ENCODE measurements around the gene PODNL1.
"Not testable (repeated sequence)": the region's sequence is repeated elsewhere in the genome, so short reads cannot be mapped to it uniquely, and the experiment has no call there.

The PODNL1 gene

GRCh38 chr19:13973479-13973878, 35.3 kb upstream of the PODNL1 start:
- DNase-seq (ENCODE audit: low spot score) = not testable (repeated sequence)

- no peak for DNase-seq (ENCODE audit: low spot score)
Measured at GRCh38 chr19:13972368-13973155, 34.3 kb upstream of the PODNL1 start.

- DNase-seq (ENCODE audit: low spot score) = not testable (repeated sequence)
Measured at GRCh38 chr19:13971868-13972267, 33.7 kb upstream of the PODNL1 start.

- no peak for DNase-seq (ENCODE audit: low spot score)
Measured at GRCh38 chr19:13969897-13970296, 31.7 kb upstream of the PODNL1 start.

- no peak for DNase-seq (ENCODE audit: low spot score)
Measured at GRCh38 chr19:13968999-13969398, 30.8 kb upstream of the PODNL1 start.

- no peak for DNase-seq (ENCODE audit: low spot score)
Measured at GRCh38 chr19:13968383-13968935, 30.2 kb upstream of the PODNL1 start.

GRCh38 chr19:13967206-13967605, 29.0 kb upstream of the PODNL1 start:
- DNase-seq (ENCODE audit: low spot score) = not testable (repeated sequence)

- no peak for DNase-seq (ENCODE audit: low spot score)
Measured at GRCh38 chr19:13966684-13967128, 28.5 kb upstream of the PODNL1 start.

- DNase-seq (ENCODE audit: low spot score) = no peak
Measured at GRCh38 chr19:13965926-13966683, 27.9 kb upstream of the PODNL1 start.

- no peak for DNase-seq (ENCODE audit: low spot score)
Measured at GRCh38 chr19:13965377-13965896, 27.2 kb upstream of the PODNL1 start.

GRCh38 chr19:13964776-13965175, 26.6 kb upstream of the PODNL1 start:
- DNase-seq (ENCODE audit: low spot score) = peak; percentile 63

- no peak for DNase-seq (ENCODE audit: low spot score)
Measured at GRCh38 chr19:13963603-13964105, 25.4 kb upstream of the PODNL1 start.

- no peak for DNase-seq (ENCODE audit: low spot score)
Measured at GRCh38 chr19:13962699-13963602, 24.7 kb upstream of the PODNL1 start.

- DNase-seq (ENCODE audit: low spot score) = no peak
Measured at GRCh38 chr19:13961826-13962698, 23.8 kb upstream of the PODNL1 start.

- no peak for DNase-seq (ENCODE audit: low spot score)
Measured at GRCh38 chr19:13960863-13961784, 22.9 kb upstream of the PODNL1 start.

GRCh38 chr19:13959962-13960862, 22.0 kb upstream of the PODNL1 start:
- no peak for DNase-seq (ENCODE audit: low spot score)

GRCh38 chr19:13959141-13959961, 21.1 kb upstream of the PODNL1 start:
- DNase-seq (ENCODE audit: low spot score) = no peak
